ENCODE measurements around the gene TPM4.

The TPM4 gene

GRCh38 chr19:16133818-16134217 lies 57.5 kb downstream of the TPM4 start:
- DNase-seq = no peak

GRCh38 chr19:16134510-16134909 lies 58.2 kb downstream of the TPM4 start:
- no peak for DNase-seq

DNA sequence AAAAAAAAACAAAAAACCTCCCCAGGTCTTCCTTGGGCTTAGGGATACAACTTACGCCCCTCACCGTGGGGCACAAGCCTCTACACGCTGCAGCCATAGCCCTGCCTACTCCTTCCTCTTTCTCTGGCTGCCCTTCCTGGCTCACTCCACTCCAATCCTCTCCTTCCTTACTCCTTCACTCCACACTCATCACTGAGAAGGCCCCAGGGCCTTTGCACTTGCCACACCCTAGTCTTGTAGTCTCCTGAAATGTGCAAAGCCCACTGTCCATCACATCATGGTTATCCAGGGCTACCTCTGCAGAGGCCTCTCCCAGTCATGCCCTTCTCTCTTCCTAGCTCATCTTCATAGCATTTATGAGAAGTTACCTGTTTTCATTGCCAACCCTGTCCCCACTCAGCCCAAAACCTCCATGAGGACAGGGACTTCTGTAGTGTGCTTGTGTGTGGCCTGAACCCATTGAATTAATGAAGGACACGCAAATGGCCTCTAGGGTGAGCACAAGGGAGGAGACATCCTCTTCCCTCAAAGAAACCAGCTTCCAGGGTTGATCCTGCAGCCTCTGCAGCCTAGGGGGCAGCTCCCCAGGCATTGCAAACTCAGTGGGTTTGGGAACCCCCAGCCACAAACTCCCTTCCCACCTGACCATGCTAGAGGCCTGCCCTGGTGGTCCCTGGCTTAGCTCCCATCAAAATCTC lies 59.3 kb downstream of the TPM4 start:
- DNase-seq = no peak

- no peak for DNase-seq
These were observed 60.1 kb downstream of the TPM4 start for GRCh38 chr19:16136185-16136999.

DNA sequence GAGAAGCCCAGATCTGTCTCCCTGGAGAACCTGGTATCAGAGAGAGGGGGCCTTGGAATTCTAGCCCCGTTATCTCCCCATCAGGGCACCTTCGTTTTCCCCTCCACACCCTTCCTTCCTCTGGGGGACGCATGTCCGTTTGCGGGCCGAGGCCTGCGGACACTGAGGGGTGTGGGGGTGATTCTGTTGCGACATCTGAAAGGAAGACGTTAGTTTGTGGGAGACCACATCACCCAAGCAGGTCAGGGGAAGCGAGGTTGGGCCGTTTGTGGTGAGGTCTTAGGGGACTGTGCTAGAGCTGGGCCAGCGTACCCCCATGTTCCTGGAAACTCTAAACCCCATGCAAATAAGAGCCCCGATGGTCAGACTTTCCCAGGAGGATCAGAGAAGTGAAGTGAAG lies 63.5 kb downstream of the TPM4 start:
- DNase-seq = no peak

GRCh38 chr19:16141043-16141442 lies 64.7 kb downstream of the TPM4 start:
- no peak for DNase-seq

DNA sequence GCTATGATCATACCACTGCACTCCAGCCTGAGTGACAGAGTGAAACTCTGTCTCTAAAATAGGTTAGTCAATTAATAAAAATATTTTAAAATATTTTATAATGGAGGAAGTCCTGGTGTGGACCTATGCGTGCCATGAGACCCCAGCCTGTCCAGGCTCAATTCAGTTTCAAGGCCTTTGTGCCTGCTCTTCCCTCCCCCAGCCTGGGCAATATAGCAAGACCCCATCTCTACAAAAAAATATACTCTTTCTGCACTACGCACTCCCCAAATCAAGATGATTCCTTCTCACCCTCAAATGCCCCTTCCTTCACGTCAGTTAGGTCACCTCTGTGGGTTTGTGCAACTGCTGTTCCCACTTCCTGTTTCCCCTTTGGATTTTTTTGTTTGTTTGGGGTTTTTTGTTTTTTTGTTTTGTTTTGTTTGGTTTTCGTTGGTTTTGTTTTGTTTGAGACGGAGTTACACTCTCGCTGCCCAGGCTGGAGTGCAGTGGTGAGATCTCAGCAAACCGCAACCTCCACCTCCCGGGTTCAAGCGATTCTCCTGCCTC lies 65.8 kb downstream of the TPM4 start:
- peak; percentile 12 for DNase-seq

DNA sequence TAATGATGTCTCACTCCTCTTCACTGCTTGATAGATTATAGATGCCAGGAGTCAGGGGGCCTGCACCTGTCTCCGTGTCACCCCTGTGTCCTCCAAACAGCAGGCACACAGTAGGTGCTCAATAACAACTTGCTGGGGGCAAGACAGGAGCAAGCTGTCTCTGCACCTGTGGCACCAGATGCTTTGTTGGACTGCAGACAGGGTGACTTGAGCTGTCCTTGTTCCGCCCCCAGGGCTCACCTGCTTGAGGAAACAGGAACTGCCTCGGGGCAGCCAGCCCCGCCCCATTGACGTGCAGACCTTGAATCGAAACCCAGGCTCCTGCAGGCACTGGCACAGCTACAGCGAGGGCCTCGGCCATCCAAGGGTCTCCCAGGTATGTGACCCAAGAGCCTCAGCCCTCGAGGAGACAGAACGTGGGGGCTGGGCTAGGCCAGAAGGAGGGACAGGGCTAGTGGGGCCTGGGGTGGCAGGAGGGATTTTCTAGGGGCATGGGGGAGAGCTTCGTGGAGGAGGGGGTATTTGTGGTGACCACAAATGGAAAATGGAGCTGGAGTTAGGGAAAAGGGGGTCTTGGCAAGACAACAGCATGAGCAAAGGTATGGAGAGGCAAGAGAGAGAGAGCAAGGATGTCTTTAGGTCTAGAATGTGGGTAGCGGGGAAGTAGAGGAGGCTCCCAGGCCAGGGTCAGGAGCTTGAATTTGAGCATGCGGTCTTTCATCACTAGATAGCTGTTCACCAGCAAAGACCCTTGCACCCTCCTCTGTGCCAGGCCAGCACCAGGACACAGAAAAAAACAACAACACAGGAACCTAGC lies 67.3 kb downstream of the TPM4 start, which contains the start of gene HSH2D:
Gene HSH2D, plus strand, starts transcription at position 287 of the 817 bp plus-strand sequence. CDS start 5,066 bp downstream, outside the sequence.
- DNase-seq = peak; percentile 75

GRCh38 chr19:16144216-16144581 lies 67.9 kb downstream of the TPM4 start:
- DNase-seq = no peak

GRCh38 chr19:16146112-16146511 lies 69.8 kb downstream of the TPM4 start:
- DNase-seq = no peak

DNA sequence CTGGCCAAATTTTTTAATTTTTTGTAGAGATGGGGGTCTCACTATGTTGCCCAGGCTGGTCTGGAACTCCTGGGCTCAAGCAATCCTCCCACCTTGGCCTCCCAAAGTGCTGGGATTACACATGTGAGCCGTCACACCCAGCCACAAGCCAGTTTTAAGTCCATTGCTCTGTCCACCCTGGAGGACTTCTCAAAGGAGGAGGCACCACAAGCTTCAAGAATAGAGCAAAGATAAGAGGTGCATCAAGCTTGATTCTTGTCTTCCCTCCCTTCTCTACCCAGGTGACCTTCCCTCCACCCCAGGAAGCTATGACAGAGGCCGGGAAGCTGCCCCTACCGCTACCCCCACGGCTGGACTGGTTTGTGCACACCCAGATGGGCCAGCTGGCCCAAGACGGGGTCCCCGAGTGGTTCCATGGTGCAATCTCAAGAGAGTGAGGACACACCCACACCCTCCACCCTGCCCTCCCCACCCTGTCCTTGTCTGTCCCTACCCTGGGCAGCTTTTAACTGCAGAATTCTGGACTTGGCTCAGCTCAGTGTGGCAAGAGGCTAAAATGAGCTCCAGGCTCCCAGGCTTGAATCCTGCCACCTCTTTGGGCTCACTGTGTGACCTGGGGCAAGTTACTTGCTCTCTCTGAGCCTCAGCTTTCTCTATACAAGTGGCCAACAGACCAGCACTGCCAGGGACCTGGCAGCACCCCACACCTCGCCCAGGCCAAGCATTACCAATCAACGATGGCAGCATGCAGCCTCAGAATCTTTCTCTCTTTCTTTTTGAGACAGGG lies 72.3 kb downstream of the TPM4 start:
- DNase-seq = no peak

Data from central memory CD4-positive, alpha-beta T cell (primary cell).